Neural cell (in vitro differentiated cells): ENCODE data around the gene EYS.

ENCODE experiments used
- CTCF ChIP-seq: fragments of 450-650 bp; IDR thresholded peaks from 2 replicates; pipeline ENCODE4 v1.5.1; 2014; ENCODE audit warnings: antibody characterized with exemption, mild to moderate bottlenecking, moderate library complexity; ENCODE audit not compliant: poor library complexity, severe bottlenecking
- EP300 ChIP-seq: fragments of 450-650 bp; conservative IDR thresholded peaks from 2 replicates; pipeline ENCODE4 v1.6.1; 2014; ENCODE audit warnings: antibody characterized with exemption, mild to moderate bottlenecking, moderate library complexity; ENCODE audit not compliant: poor library complexity, severe bottlenecking
- EZH2 ChIP-seq: fragments of 200-600, 300-800 bp; shearing (Covaris generic), sonication (generic); IDR thresholded peaks from 2 replicates; pipeline ENCODE4 v1.6.1; 2014; ENCODE audit warnings: antibody characterized with exemption, low read length, borderline replicate concordance, mild to moderate bottlenecking; ENCODE audit not compliant: insufficient read depth, poor library complexity, severe bottlenecking
- POLR2AphosphoS5 ChIP-seq: IDR thresholded peaks from 2 replicates; pipeline ENCODE4 v1.6.1; 2012
- RAD21 ChIP-seq: fragments of 450-650 bp; conservative IDR thresholded peaks from 2 replicates; pipeline ENCODE4 v1.6.1; 2014; ENCODE audit warnings: antibody characterized with exemption, mild to moderate bottlenecking, moderate library complexity
- TAF1 ChIP-seq: IDR thresholded peaks from 2 replicates; pipeline ENCODE4 v1.6.1; 2012; ENCODE audit warnings: low read depth

DNA sequence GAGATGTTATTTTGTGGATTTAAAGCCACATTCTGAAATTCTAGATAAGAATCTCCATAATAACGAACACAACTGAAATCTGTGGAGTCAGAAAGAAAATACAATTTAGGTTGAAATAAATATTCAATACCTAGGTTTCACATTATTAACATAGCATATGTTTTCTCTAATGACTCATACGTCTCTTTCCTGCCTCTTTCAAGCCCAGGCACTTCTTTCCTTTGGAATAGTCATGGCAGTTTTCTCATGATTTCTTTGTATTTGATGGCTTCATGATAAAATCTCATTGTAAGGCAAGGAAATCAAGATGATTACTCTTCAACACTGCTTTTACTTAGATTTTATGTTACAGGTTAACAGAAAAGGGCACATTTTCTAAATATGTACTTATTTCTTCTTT is 1267.8 kb downstream of the EYS start:
- TF ChIP-seq TAF1, result no peak
- TF ChIP-seq CTCF, result no peak
- no peak for TF ChIP-seq EZH2
- no peak for TF ChIP-seq POLR2AphosphoS5
- no peak for TF ChIP-seq EP300
- no peak for TF ChIP-seq RAD21
